Adrenal gland (tissue), 5 donors: Measurements from ENCODE around the gene TCF7L1.

Experiments
- POLR2A ChIP-seq, 2 donors: fragments of 450-650 bp; IDR thresholded peaks; one replicate each; pipeline ENCODE4 v1.6.1; 2017; ENCODE audit warnings: antibody characterized with exemption in 2 of 2, mild to moderate bottlenecking in 2 of 2, moderate library complexity in 1 of 2
- TF ChIP-seq, protein P1 (sequence below), 6 experiments: fragments of 450-650 bp in 4 of 6; fragments of 200-600 bp in 2 of 6; sonication (generic) in 1 of 6; IDR thresholded peaks; 1 replicate in 5 of 6; 2 replicates in 1 of 6; pipeline versions ENCODE4 v1.5.1 to v1.8.0; 2016 to 2021; ENCODE audit warnings: antibody characterized with exemption in 6 of 6, mild to moderate bottlenecking in 2 of 6, moderate library complexity in 1 of 6
- donor health status: DM: no; HTN: no; CAD: no.

GRCh38 chr2:85287721-85288120, 154.5 kb downstream of the TCF7L1 start:
- TF ChIP-seq, protein P1, sequence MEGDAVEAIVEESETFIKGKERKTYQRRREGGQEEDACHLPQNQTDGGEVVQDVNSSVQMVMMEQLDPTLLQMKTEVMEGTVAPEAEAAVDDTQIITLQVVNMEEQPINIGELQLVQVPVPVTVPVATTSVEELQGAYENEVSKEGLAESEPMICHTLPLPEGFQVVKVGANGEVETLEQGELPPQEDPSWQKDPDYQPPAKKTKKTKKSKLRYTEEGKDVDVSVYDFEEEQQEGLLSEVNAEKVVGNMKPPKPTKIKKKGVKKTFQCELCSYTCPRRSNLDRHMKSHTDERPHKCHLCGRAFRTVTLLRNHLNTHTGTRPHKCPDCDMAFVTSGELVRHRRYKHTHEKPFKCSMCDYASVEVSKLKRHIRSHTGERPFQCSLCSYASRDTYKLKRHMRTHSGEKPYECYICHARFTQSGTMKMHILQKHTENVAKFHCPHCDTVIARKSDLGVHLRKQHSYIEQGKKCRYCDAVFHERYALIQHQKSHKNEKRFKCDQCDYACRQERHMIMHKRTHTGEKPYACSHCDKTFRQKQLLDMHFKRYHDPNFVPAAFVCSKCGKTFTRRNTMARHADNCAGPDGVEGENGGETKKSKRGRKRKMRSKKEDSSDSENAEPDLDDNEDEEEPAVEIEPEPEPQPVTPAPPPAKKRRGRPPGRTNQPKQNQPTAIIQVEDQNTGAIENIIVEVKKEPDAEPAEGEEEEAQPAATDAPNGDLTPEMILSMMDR (IDR thresholded peaks at IDR 0.05): no peak
- no peak for TF ChIP-seq POLR2A (IDR thresholded peaks at IDR 0.05)
